Endometrial microvascular endothelial cells (primary cell): Measurements from ENCODE around the gene MFSD6. TPM values are rescaled to one million over a fixed set of nuclear protein-coding genes. Genes with fewer than 3 reads are reported as not detected.
"Not testable (repeated sequence)": the region's sequence is repeated elsewhere in the genome, so short reads cannot be mapped to it uniquely, and the experiment has no call there.

Experiments
- in situ Hi-C: cut with HindIII; loops from 2 replicates; pipeline ENCODE4 v1.10.0; 2017; ENCODE audit warnings: low sequenced_read_pairs, low pct_unique_long_range_greater_than_20kb; ENCODE audit errors: inconsistent ontology term
- total RNA-seq: library from RNA; depleted of rRNA; stranded (reverse); fragments of >200 nt; gene quantifications from one replicate; pipeline ENCODE4 v1.2.3, GENCODE V29; 2015; ENCODE audit errors: inconsistent ontology term

Gene MFSD6
- total RNA-seq: 2.5 TPM

DNA sequence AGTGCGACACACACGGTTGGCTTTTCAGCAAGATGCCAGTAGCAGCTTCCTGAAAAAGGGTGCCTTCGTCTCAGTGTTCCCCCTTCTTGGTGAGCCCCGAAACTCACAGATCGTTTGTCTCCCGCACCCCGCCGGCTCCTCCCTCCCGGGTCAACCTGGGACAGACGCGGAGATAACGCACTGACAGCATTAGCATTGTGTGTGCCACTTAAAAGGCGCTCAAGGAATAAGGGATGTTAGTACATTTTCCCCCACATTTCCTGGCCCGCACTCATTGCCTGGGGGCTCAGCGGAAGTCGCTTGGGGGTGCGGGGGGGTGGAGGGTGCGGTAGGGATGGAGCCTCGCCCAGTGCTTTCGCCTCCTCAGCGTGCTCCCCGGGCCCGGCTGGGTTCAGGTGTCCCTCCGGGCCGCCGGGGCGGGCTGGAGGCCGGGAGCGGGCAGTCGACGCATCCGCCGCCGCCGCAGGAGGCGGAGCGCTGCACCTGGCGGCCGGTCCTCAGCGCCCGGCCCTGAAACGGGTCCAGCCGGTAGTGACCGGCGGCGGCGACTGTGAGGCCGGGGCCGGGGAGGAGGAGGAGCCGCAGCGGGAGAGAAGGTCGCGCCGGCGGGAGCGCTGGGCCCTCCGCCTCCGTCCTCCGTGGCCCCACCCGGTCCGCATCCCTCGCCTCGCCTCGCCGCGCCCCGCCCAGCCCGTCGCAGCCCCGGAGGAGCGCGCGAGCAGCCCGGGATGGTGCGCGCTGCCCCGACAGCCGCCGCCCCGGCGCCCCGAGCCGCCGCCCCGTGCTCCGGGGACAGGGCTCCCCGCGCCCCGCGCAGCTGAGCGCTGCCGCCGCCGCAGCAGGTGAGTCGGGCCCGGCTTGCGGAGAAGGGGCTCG is at the start of gene MFSD6:
Gene MFSD6 (plus strand): TSS at position 694 of the 876 bp plus-strand sequence. CDS start 27,675 bp downstream, outside the sequence.
- in situ Hi-C loops: no loop called here

DNA sequence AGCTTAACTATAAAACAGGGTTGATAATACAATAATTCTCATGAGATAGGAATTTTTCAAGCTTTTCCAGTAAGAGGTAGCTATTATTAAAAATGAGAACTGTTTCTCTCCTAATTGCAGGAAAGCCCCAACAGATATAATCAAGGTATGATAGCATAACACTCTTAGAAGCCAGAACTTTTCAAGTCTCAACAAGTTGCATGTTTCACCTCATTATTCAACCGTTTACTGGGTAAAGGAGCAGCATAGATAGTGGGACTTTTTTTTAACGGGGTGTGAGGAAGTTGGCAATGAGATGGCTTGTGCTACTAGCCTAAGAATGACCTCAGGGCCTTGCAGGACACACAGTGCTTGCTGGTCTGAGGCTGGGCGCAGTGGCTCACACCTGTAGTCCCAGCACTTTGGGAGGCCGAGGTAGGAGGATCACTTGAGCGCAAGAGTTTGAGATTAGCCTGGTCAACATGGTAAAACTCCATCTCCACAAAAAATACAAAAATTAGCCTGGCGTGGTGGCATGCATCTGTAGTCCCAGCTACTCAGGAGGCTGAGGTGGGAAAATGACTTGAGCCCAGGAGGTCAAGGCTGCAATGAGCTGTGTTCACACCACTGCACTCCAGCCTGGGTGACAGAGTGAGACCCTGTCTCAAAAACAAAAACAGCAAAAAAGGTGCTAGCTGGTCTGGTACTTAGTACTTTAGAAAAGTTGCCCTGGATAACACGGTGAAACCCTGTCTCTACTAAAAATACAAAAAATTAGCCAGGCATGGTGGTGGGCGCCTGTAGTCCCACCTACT is 49.3 kb upstream of the MFSD6 start:
- in situ Hi-C loops: not testable (repeated sequence)

DNA sequence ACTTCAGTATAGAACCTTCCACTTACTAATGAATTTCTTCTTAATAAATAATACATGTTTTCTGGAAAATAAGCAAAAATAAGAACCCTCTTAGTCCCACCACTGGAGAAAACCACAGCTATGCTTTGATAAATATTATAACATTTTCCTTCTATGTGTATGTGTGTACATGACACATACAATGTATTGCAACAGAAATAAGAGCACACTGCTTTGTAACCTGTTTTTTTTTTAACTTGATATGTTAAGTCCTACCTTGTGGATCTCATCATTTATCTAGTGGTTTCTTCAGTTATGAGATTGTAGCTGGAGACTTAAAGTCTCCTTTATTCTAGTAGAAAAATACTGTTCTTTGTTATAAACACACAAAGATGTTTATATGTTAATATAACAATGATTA is 47.6 kb upstream of the MFSD6 start:
- in situ Hi-C loops: no loop called here

DNA sequence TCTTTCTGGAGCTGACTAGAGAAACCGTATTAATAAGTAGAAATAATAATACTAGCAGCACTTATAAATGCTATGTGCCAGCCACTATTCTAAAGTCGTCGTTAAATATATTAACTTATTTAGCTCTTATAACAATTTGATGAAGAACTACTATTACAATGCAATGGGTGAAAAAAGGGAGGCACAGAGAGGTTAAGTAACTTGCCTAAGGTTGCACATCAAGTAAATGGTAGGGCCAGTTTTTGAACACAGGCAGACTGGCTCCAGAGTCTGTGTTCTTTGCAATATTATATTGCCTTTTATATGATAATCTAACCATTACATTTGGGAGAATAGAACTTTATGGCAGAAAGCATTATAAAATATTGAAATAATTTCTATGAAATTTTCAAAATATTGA is 47.2 kb upstream of the MFSD6 start:
- in situ Hi-C loops: no loop called here

DNA sequence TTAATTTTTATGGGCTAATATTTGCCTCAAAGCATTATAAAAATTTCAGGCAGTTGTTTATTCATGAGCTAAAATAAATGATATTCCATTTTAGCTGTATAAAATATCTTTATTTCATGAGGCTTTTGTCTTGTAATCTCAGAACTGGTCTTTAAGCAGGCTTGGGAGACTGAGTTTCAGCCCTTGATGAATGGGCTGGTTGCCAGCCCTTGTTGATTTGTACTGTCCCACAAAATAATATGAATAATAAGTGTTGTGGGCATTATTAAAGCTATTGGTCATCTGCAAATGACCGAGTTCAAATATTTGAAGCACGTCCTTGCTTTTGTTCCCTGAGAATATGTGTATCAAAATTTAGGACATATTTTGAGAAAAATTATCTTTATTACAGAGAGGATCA is 46.6 kb upstream of the MFSD6 start:
- in situ Hi-C loops: no loop called here

DNA sequence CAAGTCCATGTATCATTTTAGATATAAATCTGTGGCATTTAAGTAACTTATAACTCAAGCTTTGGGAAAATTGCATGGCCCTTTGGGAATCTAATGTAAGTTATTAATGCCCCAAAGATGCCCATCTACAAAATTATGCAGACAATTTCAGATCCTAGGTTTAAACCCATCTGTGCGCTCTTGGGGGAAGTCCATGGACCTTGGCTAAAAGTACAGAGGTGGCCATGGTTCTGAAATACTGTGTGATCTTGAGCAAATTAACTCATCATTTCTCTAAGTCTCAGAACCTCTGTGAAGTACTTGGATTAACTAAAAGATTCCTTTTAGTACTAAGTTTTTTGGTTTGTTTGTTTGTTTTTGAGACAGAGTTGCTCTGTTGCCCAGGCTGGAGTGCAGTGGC is 45.3 kb upstream of the MFSD6 start:
- in situ Hi-C loops: no loop called here

DNA sequence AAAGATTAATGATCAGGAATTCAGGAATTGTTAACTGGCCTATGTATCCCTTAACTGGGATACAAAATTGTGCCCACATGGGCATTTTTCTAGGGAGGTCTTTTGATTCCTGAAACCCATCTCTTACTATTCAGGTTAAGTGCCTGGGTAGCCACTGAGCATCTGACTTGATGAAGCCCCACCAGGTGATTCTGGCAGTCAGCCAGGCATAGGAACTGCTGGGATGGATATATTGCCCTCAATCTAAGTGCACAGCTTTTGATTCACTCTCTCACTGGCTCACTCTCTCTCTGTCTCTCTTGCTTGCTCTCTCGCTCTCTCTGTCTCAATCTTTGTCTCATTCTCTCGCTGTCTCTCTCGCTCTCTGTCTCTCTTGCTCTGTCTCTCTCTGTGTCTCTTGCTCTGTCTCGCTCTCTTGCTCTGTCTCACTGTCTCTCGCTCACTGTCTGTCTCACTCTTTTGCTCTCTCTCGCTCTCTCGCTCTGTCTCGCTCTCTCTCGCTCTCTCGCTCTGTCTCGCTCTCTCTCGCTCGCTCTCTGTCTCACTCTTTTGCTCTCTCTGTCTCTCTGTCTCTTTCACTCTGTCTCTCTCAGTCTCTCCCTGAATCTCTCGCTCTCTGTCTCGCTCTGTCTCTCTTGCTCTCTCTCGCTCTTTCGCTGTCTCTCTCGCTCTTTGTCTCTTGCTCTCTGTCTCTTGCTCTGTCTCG is 42.5 kb upstream of the MFSD6 start:
- in situ Hi-C loops: no loop called here

DNA sequence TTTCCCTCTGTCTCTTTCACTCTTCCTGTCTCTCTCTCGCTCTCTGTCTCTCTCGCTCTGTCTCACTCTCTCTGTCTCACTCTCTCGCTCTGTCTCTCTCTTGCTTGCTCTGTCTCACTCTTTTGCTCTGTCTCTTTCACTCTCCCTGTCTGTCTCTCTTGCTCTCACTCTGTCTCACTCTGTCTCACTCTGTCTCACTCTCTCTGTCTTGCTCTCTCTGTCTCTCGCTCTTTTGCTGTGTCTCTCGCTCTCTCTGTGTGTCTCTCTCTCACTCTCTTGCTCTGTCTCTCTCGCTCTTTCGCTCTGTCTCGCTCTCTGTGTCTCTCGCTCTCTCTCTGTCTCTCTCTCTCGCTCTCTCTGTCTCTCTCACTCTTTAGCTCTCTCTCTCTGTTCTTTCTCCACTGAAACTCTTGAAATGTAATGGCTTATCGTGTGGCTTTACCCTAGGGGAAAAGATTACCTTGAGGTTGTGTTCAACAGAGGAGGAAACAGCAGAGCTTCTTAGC is 41.9 kb upstream of the MFSD6 start:
- in situ Hi-C loops: no loop called here

DNA sequence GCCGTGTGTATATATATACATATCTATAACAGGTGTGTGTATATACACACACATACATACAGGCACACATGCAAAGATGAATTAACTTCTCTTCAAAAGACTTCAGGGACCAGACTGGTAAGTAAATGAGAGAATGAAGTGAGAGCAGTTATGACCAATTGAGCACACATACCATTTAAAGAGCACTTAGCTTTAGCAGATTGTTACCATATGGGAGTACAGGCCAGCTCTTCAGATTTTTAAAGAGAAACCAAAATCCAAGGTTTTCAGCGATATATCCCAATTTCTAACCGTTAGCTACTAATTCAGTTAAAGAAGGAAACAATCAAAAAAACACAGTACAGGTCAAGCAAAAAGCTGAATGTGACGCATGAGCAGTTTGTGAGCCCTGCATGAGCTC is 41.1 kb upstream of the MFSD6 start:
- in situ Hi-C loops: no loop called here

DNA sequence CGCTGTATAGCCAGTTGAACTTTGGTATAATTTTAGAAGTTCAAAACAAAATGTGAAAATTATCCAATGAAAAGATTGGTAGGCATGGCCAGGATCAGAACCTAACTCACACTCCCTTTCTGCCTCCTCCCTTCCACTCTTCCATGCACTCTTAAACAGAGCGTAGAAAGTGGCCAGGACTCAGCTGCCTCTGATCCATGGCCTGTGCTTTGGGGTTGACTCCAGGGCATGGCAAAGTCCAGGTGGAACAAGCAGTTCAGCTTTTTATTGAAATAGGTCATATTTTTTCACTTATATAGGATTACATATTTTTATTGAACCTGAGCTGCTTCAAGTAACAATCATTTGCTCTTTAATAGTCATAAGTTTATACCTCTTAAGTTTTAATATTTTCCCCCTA is 38.5 kb upstream of the MFSD6 start:
- in situ Hi-C loops: no loop called here

DNA sequence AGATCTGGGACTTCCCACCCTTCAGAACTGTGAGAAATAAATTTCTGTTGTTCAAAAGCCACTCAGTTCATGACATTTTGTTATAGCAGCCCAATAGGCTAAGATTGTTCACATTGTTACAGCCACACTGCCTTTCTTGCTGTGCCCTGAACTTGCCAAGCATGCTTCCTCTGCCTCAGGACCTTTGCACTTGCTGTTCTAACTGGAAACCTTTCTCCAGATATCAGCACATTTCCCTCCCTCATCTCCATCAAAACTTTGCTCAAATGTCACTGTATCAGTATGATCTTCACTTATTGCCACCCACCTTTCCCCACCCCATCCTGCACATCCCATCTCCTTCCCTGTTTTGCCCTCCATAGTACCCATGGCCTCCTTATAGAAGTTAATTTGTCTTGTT is 32.1 kb upstream of the MFSD6 start:
- in situ Hi-C loops: no loop called here

DNA sequence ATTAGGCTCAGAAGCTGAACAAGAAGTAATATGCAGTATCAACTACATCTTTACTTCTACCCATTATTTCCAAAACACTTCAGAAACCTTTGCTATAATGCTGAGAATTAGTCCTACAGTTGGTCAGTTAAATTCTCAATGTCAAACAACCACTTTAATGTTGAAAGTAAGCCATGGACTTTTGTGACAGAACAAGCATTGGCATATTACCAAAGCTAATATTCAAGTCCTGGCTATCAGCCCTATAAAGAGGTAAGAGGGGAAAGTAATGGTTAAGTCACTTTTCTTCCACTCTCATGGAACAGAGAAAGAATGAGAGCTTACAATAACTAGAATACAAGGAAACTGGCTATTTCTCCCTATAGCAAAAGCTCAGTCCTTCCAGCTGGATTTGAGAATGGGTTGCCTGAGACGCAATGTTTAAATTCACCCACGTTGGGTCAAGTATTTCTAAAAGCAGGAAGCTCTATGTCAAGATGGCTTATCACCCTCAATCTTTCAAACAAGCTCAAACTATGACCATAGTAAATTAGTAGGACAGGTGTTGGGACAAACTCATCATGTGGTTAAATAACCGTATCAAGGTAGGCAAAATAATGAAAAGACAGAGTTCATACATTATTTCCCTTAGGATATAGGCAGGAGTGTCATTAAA is 31.4 kb upstream of the MFSD6 start:
- in situ Hi-C loops: no loop called here

DNA sequence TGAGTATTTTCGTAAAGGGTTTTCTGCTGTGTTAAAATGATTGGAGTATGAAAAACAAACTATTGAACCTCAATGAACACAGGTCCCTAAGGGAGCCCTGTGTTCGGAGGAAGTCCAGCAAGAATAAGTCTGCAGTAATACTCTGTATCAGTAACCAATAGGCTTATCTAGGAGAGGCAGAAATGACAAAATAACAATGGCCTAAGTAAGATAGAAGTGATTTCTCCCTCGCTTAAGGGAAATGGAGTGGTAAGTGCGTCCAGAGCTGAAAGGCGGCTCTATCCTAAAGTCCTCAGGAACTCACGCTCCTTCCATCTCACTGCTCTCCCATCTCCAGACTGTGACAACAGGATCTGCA is 29.3 kb upstream of the MFSD6 start:
- in situ Hi-C loops: no loop called here

DNA sequence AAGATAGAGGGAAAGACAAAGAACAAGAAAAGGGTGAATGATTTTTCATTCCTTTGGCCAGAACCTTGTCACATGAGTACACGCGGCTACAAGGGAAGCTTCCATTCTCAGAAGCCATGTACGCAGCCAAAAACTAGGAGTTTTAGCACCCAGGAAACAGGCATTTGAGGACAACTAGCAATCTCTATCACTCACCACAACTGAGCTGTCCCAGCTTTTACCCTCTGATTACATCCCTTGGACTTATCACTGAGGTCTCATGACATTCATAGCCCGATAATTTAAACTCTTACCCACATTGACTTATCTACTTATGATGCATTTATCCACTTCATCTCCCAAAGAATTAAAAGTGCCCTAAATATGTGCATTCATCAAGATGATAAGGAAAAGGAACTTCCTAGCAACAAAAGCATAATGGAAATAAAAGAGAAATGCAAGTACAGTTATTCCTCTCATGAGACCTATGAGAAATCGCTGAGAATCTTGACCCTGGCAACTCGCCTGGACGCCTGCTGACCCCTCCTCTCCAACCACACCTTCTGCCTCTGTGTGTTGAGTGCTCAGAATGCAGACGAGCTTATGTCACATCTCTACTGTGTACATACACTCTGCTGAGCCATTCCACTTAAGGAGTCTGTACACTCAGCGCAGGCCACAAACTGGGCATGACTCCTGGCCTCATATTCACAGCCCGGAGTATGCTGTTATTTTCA is 28.7 kb upstream of the MFSD6 start:
- in situ Hi-C loops: no loop called here

DNA sequence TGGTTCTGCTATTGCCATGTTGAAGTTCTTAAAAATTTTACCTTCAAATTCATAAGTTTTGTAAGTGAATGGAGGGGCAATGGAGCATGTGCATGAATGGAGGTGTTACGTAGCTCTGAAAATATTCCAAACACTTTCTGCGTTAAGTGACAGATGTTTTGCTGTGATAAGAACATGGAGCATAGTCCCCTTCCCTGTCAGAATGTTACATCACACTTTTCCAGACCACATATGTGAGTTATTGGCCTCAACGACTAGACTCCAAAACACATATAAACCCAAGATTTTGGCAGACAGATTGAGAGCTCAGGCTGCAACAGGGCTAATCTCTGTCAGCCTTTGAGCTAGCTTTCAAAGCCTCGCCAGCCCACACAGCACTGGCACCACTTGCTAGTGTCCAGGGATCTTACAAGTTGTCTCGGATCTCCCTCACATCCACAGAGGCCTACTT is 27.2 kb upstream of the MFSD6 start:
- in situ Hi-C loops: no loop called here

DNA sequence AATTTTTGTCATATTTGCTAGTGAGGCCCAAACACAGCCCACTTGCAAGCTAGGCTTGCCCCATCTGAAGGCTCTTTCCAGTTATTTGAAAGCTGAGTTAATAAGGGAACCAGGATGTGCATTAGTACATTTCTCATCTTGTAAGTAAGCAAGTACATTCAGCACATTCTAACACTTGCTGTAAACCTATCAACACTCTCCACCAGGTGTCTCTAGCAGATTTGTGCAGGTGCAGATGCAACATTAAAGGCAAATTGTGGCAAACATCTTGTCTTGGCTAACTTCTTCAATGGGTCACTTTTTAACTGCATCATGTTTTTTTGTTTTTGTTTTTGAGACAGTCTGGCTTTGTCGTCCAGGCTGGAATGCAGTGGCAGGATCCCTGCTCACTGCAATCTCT is 25.3 kb upstream of the MFSD6 start:
- in situ Hi-C loops: no loop called here

DNA sequence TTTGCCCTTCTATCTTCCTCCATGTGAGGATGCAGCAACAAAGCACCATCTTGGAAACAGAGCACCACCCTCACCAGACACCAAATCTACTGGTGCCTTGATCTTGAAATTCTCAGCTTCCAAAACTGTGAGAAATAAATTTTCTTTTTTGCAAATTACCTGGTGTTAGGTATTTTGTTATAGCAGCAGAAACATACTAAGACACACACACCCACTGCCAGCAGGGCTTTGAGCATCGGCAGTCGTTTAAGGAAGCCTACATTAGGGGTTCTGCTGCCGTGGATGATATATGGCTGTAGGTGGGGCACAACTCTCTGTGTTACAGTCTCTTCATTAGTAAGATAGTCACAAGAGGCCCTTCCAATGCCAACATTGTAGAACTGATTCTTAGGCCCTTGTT is 20.7 kb upstream of the MFSD6 start:
- in situ Hi-C loops: no loop called here

DNA sequence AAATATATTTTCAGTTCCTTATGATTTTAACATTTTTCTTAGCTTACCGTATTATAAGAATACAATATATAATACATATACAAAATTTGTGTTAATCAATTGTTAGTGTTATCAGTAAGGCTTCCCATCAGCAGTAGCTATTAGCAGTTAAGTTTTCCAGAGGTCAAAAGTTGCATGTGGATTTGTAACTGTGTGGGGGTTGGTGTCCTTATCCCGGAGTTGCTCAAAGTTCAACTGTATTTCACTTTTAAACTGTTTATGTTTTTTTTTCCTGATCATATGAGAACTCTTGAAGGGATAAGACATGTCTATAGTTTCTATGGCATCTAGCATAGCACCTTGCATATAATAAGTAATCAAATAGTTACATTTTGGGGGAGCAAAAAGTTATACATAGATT is 11.9 kb upstream of the MFSD6 start:
- in situ Hi-C loops: no loop called here
